Thoracic aorta (tissue), 2 donors: ENCODE results near the gene ABHD5. TPM values are rescaled to one million over a fixed set of nuclear protein-coding genes. Genes with fewer than 3 reads are reported as not detected.

Source experiments
- ATAC-seq: fragments of 150-250 bp; one replicate; pipeline ENCODE4 v1.8.0; 2017; ENCODE audit warnings: low read depth; ENCODE audit not compliant: insufficient number of reproducible peaks, low FRiP score
- DNase-seq: peaks from one replicate; pipeline ENCODE4 v3.0.0-alpha.2; 2020; ENCODE audit warnings: low spot score
- H3K27ac ChIP-seq, 2 donors: fragments of 200-600 bp; sonication (generic); 1 replicate in 1 of 2; 2 replicates in 1 of 2; pipeline ENCODE4 v1.5.1; 2016; ENCODE audit warnings: mild to moderate bottlenecking in 2 of 2, moderate library complexity in 2 of 2
- H3K27me3 ChIP-seq: fragments of 200-600 bp; sonication (generic); replicated peaks from 2 replicates; pipeline ENCODE4 v1.6.0; 2016; ENCODE audit warnings: mild to moderate bottlenecking; ENCODE audit not compliant: insufficient read depth
- H3K36me3 ChIP-seq: fragments of 200-600 bp; sonication (generic); one replicate; pipeline ENCODE4 v1.5.1; 2016
- H3K4me1 ChIP-seq, 2 donors: fragments of 200-600 bp; sonication (generic); 1 replicate in 1 of 2; 2 replicates in 1 of 2; pipeline versions ENCODE4 v1.5.1 to v1.6.0; 2016; ENCODE audit warnings: low read depth in 2 of 2, mild to moderate bottlenecking in 1 of 2; ENCODE audit not compliant: control insufficient read depth in 1 of 2
- H3K4me3 ChIP-seq: fragments of 200-600 bp; sonication (generic); 2 replicates; pipeline ENCODE4 v1.5.1; 2016; ENCODE audit warnings: mild to moderate bottlenecking
- H3K9me3 ChIP-seq: fragments of 200-600 bp; sonication (generic); 2 replicates; pipeline ENCODE4 v1.5.1; 2016
- CTCF ChIP-seq: fragments of 200-600 bp; sonication (generic); IDR thresholded peaks from one replicate; pipeline ENCODE4 v1.5.1; 2019; ENCODE audit warnings: antibody characterized with exemption
- total RNA-seq, 2 donors: library from RNA; depleted of rRNA; stranded (reverse); fragments of >200 nt; gene quantifications; one replicate each; pipeline versions ENCODE4 v1.1.0 to v1.2.3, GENCODE V29; 2016

Gene ABHD5
- total RNA-seq, 2 donors from 2014 or later: 33.3 to 37.1 TPM

- TF ChIP-seq CTCF: no peak
- no peaks in the 10 kb centered on the region for H3K27me3 ChIP-seq
- no peaks in the 10 kb centered on the region for H3K9me3 ChIP-seq
- H3K4me1 ChIP-seq: peaks cover 28 to 47% of the 10 kb centered on the region in 2 donors
- H3K36me3 ChIP-seq: no peaks in the 10 kb centered on the region
- ATAC-seq (no peak), DNase-seq (no peak)
- H3K27ac ChIP-seq: peak overlapping the region; percentile 2 to 83
- H3K4me3 ChIP-seq: no peak overlapping the region
Measured at GRCh38 chr3:43736558-43737440, 46.1 kb downstream of the ABHD5 start.

- no peak for TF ChIP-seq CTCF
- Histone ChIP-seq H3K27me3 (no peaks in the 10 kb centered on the region), H3K36me3 (no peaks in the 10 kb centered on the region), H3K27ac (no peak overlapping the region), H3K9me3 (no peaks in the 10 kb centered on the region), H3K4me1 (peaks cover 27 to 54% of the 10 kb centered on the region in 2 donors), H3K4me3 (no peak overlapping the region)
- ATAC-seq: no peak
- no peak for DNase-seq
Measured at GRCh38 chr3:43738305-43738704, 47.6 kb downstream of the ABHD5 start.

GRCh38 chr3:43742920-43743319 is 52.2 kb downstream of the ABHD5 start:
- no peak for ATAC-seq
- Histone ChIP-seq H3K36me3 (no peaks in the 10 kb centered on the region), H3K4me3 (no peak overlapping the region), H3K27ac (no peak overlapping the region), H3K4me1 (peaks cover 2 to 18% of the 10 kb centered on the region in 2 donors), H3K27me3 (no peaks in the 10 kb centered on the region), H3K9me3 (no peaks in the 10 kb centered on the region)
- no peak for TF ChIP-seq CTCF
- DNase-seq: no peak

GRCh38 chr3:43747641-43748040 is 56.9 kb downstream of the ABHD5 start:
- ATAC-seq (no peak), DNase-seq (no peak)
- H3K4me1 ChIP-seq: peaks cover 2 to 7% of the 10 kb centered on the region in 2 donors
- H3K27me3 ChIP-seq: no peaks in the 10 kb centered on the region
- no peak for TF ChIP-seq CTCF
- H3K4me3 ChIP-seq: no peak overlapping the region
- H3K9me3 ChIP-seq: no peaks in the 10 kb centered on the region
- H3K36me3 ChIP-seq: no peaks in the 10 kb centered on the region
- no peak overlapping the region for H3K27ac ChIP-seq

GRCh38 chr3:43748179-43748578 is 57.4 kb downstream of the ABHD5 start:
- Histone ChIP-seq H3K4me3 (no peak overlapping the region), H3K27me3 (no peaks in the 10 kb centered on the region), H3K27ac (no peak overlapping the region), H3K9me3 (no peaks in the 10 kb centered on the region), H3K36me3 (no peaks in the 10 kb centered on the region), H3K4me1 (peaks cover 0 to 1% of the 10 kb centered on the region in 2 donors)
- DNase-seq: no peak
- no peak for TF ChIP-seq CTCF
- ATAC-seq: no peak
